ENCODE measurements around the gene PIGW. TPM values are rescaled to one million over a fixed set of nuclear protein-coding genes. Genes with fewer than 3 reads are reported as not detected.

PIGW gene
- total and polyA plus RNA-seq, 2 of the 8 experiments (the other 6 are each of a cell fraction or from before 2014, with no cell fraction given), result 12.1 to 28.9 TPM

GRCh38 chr17:36535669-36536081 is 888 bp downstream of the PIGW start:
- Histone ChIP-seq H3K79me2 (ENCODE audit: control insufficient read depth in 1 of 2, insufficient read depth in 2 of 2, low read length in 2 of 2) (peaks cover 0 to 37% of the 10 kb centered on the region in 2 experiments; a peak in 3 of 4 replicates), H3K56ac (replicated peaks; ENCODE audit: insufficient read length, low read depth, low read length) (peak overlapping the region; percentile 32), H3K9ac (replicated peaks in 1 of 4; ENCODE audit: extremely low read depth in 1 of 4, low read depth in 3 of 4, low read length in 3 of 4) (peak overlapping the region; percentile 55 to 97 (median 80)), H3K14ac (ENCODE audit: insufficient read length) (no peak overlapping the region), H2BK15ac (ENCODE audit: low read length) (no peak overlapping the region), H2BK120ac (replicated peaks; ENCODE audit: low read depth, low read length) (no peak overlapping the region), H3K9me3 (ENCODE audit: insufficient read depth in 2 of 2, low read depth in 1 of 2, low read length in 1 of 2) (no peaks in the 10 kb centered on the region), H3K36me3 (ENCODE audit: control insufficient read depth in 2 of 4, insufficient read depth in 4 of 4, low read length in 3 of 4) (peaks cover 26 to 45% (median 32%) of the 10 kb centered on the region in 4 experiments), H2BK20ac (ENCODE audit: low read length) (no peak overlapping the region), H3K23me2 (ENCODE audit: low read depth, low read length) (peaks cover 11% of the 10 kb centered on the region), H2BK5ac (ENCODE audit: low read depth, low read length) (no peak overlapping the region; the same call in 1 of the 2 replicates), H3K4me3 (ENCODE audit: extremely low read depth in 1 of 4, insufficient read depth in 2 of 4, low read depth in 3 of 4, low read length in 4 of 4) (peak overlapping the region; percentile 84 to 96 (median 87)), H4K5ac (ENCODE audit: insufficient read length, low read depth, low read length) (peak overlapping the region; percentile 14), H2AK5ac (ENCODE audit: low read depth, low read length) (0 out of 2 replicates have a peak overlapping the region, but pooled peaks have one; percentile 43), H3K27ac (ENCODE audit: low read depth, low read length) (no peak overlapping the region; the same call in 1 of the 2 replicates), H3K79me1 (ENCODE audit: low read depth, low read length) (peaks cover 3% of the 10 kb centered on the region; the same call in 1 of the 2 replicates), H3K4ac (replicated peaks; ENCODE audit: insufficient read length, low read depth, low read length) (peak overlapping the region; percentile 74), H4K20me1 (replicated peaks in 1 of 2; ENCODE audit: control insufficient read depth in 1 of 2, insufficient read depth in 2 of 2, low read length in 2 of 2) (peaks cover 0 to 3% of the 10 kb centered on the region in 2 experiments), H3K18ac (ENCODE audit: extremely low read depth, low read length) (peak overlapping the region; percentile 60; the same call in 1 of the 2 replicates), H3K23ac (ENCODE audit: insufficient read length) (no peak overlapping the region), H4K91ac (replicated peaks; ENCODE audit: insufficient read length, low read length) (no peak overlapping the region), H2BK12ac (ENCODE audit: low read depth, low read length) (no peak overlapping the region), H3K27me3 (replicated peaks in 1 of 4; ENCODE audit: control insufficient read depth in 3 of 4, extremely low read depth in 1 of 4, insufficient read depth in 3 of 4, low read length in 3 of 4) (no peaks in the 10 kb centered on the region), H4K8ac (ENCODE audit: extremely low read depth, insufficient read depth, low read length) (peak overlapping the region; percentile 99; the same call in 1 of the 2 replicates), H3K4me1 (replicated peaks in 1 of 4; ENCODE audit: control insufficient read depth in 3 of 4, insufficient read depth in 4 of 4, low read length in 3 of 4) (peaks cover 3 to 6% (median 5%) of the 10 kb centered on the region in 4 experiments; a peak in 4 of 7 replicates), H2AFZ (ENCODE audit: low read length) (no peak overlapping the region), H3K4me2 (ENCODE audit: insufficient read depth in 1 of 2, low read depth in 2 of 2, low read length in 2 of 2) (peak overlapping the region; percentile 77 to 92)
- POLR2A ChIA-PET (ENCODE audit: partially characterized antibody), result interaction anchor here (0.9 to 4.9 kb wide), 16 partner anchors 10 to 66 kb away, joined by 3 to 101 read pairs (median 5); partner anchors contain the start of genes DHRS11, GGNBP2 and ZNHIT3
- no peak for FAIRE-seq
- 14% methylated on average over 15 of the region's 15 CpGs; no CpG with 5 or more reads in 1 of the 2 experiments for WGBS, 2 experiments (ENCODE audit: extremely low coverage in 1 of 2, insufficient coverage in 1 of 2, insufficient read length in 1 of 2, insufficient replicate concordance in 2 of 2, low coverage in 1 of 2, low lambda C conversion rate in 2 of 2, missing lambda C conversion rate in 1 of 2)
- DNase-seq (ENCODE audit: low read depth in 1 of 2, low spot score in 2 of 2), result no peak
- CTCF ChIA-PET (ENCODE audit: partially characterized antibody), result interaction anchor here (1.3 kb wide), 1 partner anchor 66 kb away, joined by 4 read pairs; the partner anchor contains the start of gene MRM1
- peak; percentile 20 for TF ChIP-seq KDM4A (IDR thresholded peaks at IDR 0.05; ENCODE audit: low read depth, low read length, severe bottlenecking)
- 0 out of 2 replicates have a peak, but pooled peaks have one; percentile 48 for TF ChIP-seq KDM1A (IDR thresholded peaks at IDR 0.05; ENCODE audit: borderline replicate concordance, low read length)
- TF ChIP-seq TBP (IDR thresholded peaks at IDR 0.05; ENCODE audit: low read depth, low read length), result no peak
- peak; percentile 49; the same call in 1 of the 2 replicates for TF ChIP-seq PHF8 (conservative IDR thresholded peaks at IDR 0.05; ENCODE audit: low read depth, low read length)

All from H1 (cell line).